Activated CD8-positive, alpha-beta memory T cell treated with anti-CD3 and anti-CD28 coated beads, Interleukin-2, amount 10 ng/mL, durations not matched to agents 7 days and 5 days (primary cell): ENCODE data around the gene KARS1. TPM values are rescaled to one million over a fixed set of nuclear protein-coding genes. Genes with fewer than 3 reads are reported as not detected.
"Not testable (repeated sequence)": the region's sequence is repeated elsewhere in the genome, so short reads cannot be mapped to it uniquely, and the experiment has no call there.

Experiments
- ATAC-seq: fragments of 150-1000 bp; cut with Tn5 transposase; one replicate; pipeline ENCODE4 v1.10.0; 2021; ENCODE audit warnings: moderate library complexity
- CTCF ChIA-PET: fragments of 350-600 bp; sonication (Branson Sonifier 250); formaldehyde crosslinking; loops from one replicate; lab custom pipeline; 2021; ENCODE audit warnings: antibody characterized with exemption; lab: Charles Lee
- DNase-seq: peaks from one replicate; pipeline ENCODE4 v3.0.0-alpha.2; 2020
- H3K27ac Mint-ChIP-seq: one replicate; pipeline ENCODE4 v1.8.0; 2021; ENCODE audit warnings: mild to moderate bottlenecking, mixed read lengths
- H3K27me3 Mint-ChIP-seq: one replicate; pipeline ENCODE4 v1.8.0; 2021; ENCODE audit warnings: mixed read lengths
- H3K36me3 Mint-ChIP-seq: one replicate; pipeline ENCODE4 v1.8.0; 2021; ENCODE audit warnings: mild to moderate bottlenecking, mixed read lengths
- H3K4me1 Mint-ChIP-seq: one replicate; pipeline ENCODE4 v1.8.0; 2021; ENCODE audit warnings: mixed read lengths
- H3K4me3 Mint-ChIP-seq: one replicate; pipeline ENCODE4 v1.8.0; 2021; ENCODE audit warnings: mild to moderate bottlenecking, moderate library complexity, mixed read lengths
- H3K9me3 Mint-ChIP-seq: one replicate; pipeline ENCODE4 v1.8.0; 2022; ENCODE audit warnings: low read depth, mixed read lengths
- total RNA-seq, 2 experiments: library from RNA; stranded (reverse); gene quantifications; one replicate each; pipeline ENCODE4 v1.2.3, GENCODE V29; 2021

Gene KARS1
- total RNA-seq, 2 experiments from 2014 or later, result 182 to 220 TPM

DNA sequence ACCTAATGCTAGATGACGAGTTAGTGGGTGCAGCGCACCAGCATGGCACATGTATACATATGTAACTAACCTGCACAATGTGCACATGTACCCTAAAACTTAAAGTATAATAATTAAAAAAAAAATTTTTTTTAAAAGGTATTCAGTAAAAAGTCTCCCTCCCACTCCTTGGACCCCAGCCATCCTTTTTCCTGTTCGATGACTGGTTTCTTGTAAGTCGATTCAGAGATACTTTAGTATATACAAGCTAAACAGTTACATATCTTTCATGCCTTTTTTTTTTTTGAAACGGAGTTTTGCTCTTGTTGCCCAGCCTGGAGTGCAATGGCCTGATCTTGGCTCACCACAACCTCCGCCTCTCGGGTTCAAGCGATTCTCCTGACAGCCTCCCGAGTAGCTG lies 55.5 kb downstream of the KARS1 start:
- DNase-seq, H3K9me3 Mint-ChIP-seq, H3K36me3 Mint-ChIP-seq, H3K27ac Mint-ChIP-seq, H3K4me3 Mint-ChIP-seq, H3K27me3 Mint-ChIP-seq, CTCF ChIA-PET, ATAC-seq: not testable (repeated sequence)
- H3K4me1 Mint-ChIP-seq, result peaks cover 16% of the 10 kb centered on the region

- Mint-ChIP-seq H3K4me1 (peaks cover 16% of the 10 kb centered on the region), H3K27me3 (no peaks in the 10 kb centered on the region), H3K4me3 (no peak overlapping the region), H3K27ac (no peak overlapping the region), H3K36me3 (peaks cover 5% of the 10 kb centered on the region), H3K9me3 (no peaks in the 10 kb centered on the region)
- no peak for DNase-seq
- ATAC-seq, result no peak
- CTCF ChIA-PET, result no interaction called here
These were observed 56.3 kb downstream of the KARS1 start for GRCh38 chr16:75590920-75591843.

- ATAC-seq (no peak), DNase-seq (no peak)
- CTCF ChIA-PET, result no interaction called here
- Mint-ChIP-seq H3K36me3 (peaks cover 1% of the 10 kb centered on the region), H3K27ac (no peak overlapping the region), H3K27me3 (no peaks in the 10 kb centered on the region), H3K9me3 (no peaks in the 10 kb centered on the region), H3K4me3 (no peak overlapping the region), H3K4me1 (peaks cover 11% of the 10 kb centered on the region)
These were observed 58.2 kb downstream of the KARS1 start for GRCh38 chr16:75589306-75589705.

- no peak overlapping the region for H3K4me3 Mint-ChIP-seq
- H3K9me3 Mint-ChIP-seq, result no peaks in the 10 kb centered on the region
- no peaks in the 10 kb centered on the region for H3K27me3 Mint-ChIP-seq
- H3K27ac Mint-ChIP-seq, result no peak overlapping the region
- DNase-seq (no peak), ATAC-seq (no peak)
- CTCF ChIA-PET, result no interaction called here
- peaks cover under 1% of the 10 kb centered on the region for H3K36me3 Mint-ChIP-seq
- H3K4me1 Mint-ChIP-seq, result peaks cover 6% of the 10 kb centered on the region
These were observed 58.7 kb downstream of the KARS1 start for GRCh38 chr16:75588716-75589115.

DNA sequence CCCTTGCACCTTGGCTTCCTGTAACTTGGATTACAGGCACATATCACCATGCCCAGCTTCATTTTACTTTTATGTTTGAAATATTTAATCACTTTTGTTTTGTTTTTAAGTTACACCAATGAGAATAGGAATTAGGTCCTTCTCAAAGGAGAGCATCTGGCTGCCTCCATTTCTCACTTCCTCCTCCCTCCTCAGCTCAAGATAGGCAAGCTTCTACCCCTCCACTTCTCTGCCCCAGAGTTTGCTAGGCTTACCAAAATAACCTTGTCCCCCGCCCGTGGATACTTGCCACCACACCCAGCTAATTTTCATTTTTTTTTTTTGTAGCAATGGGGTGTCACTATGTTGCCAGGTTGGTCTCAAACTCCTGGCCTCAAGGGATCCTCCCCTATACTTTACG lies 63.4 kb downstream of the KARS1 start:
- H3K4me3 Mint-ChIP-seq, result no peak overlapping the region
- no peaks in the 10 kb centered on the region for H3K9me3 Mint-ChIP-seq
- peaks cover 6% of the 10 kb centered on the region for H3K4me1 Mint-ChIP-seq
- CTCF ChIA-PET, result no interaction called here
- no peak overlapping the region for H3K27ac Mint-ChIP-seq
- ATAC-seq, result no peak
- DNase-seq, result no peak
- H3K27me3 Mint-ChIP-seq, result no peaks in the 10 kb centered on the region
- peaks cover 13% of the 10 kb centered on the region for H3K36me3 Mint-ChIP-seq

GRCh38 chr16:75579281-75579834 lies 68.1 kb downstream of the KARS1 start:
- ATAC-seq, result no peak
- H3K27me3 Mint-ChIP-seq, result no peaks in the 10 kb centered on the region
- H3K27ac Mint-ChIP-seq, result peak overlapping the region; percentile 28
- peaks cover 33% of the 10 kb centered on the region for H3K36me3 Mint-ChIP-seq
- no peaks in the 10 kb centered on the region for H3K9me3 Mint-ChIP-seq
- CTCF ChIA-PET, result interaction anchor here (0.6 kb wide), 1 partner anchor 28 kb away, joined by 3 read pairs; no protein-coding TSS in a partner anchor
- DNase-seq, result no peak
- H3K4me1 Mint-ChIP-seq, result peaks cover 17% of the 10 kb centered on the region
- H3K4me3 Mint-ChIP-seq, result no peak overlapping the region

DNA sequence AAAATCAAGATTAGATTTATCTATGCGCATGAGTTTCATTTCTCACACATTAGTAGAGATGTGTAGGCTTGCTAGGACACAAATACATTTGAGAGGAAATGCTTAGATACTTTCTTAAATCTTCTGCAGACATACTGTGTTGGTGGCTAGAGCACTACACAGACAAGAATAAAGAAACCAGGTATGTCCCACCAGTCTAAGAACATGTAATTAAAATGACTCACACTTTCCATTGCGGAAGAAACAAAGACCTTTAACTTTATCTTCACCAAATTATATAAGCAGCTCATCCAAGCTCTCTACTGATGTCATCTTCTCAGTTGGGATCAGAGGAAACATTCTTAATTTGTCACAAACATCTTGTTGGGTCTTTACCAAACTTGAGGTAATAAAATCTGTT lies 68.7 kb downstream of the KARS1 start:
- H3K9me3 Mint-ChIP-seq, result no peaks in the 10 kb centered on the region
- CTCF ChIA-PET, result no interaction called here
- peaks cover 34% of the 10 kb centered on the region for H3K36me3 Mint-ChIP-seq
- no peaks in the 10 kb centered on the region for H3K27me3 Mint-ChIP-seq
- H3K4me1 Mint-ChIP-seq, result peaks cover 17% of the 10 kb centered on the region
- H3K4me3 Mint-ChIP-seq, result no peak overlapping the region
- H3K27ac Mint-ChIP-seq, result no peak overlapping the region
- ATAC-seq (no peak), DNase-seq (no peak)

DNA sequence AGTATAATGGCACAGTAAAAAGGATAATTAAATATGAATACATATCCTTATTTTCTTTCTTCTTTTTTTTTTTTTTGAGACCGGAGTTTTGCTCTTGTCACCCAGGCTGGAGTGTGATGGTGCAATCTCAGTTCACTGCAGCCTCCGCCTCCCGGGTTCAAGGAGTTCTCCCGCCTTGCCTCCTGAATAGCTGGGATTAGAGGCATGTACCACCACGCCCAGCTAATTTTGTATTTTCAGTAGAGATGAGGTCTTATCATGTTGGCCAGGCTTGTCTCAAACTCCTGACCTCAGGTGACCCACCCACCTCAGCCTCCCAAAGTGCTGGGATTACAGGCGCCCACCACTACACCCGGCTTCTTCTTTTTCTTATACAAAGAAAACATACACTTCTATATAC lies 69.3 kb downstream of the KARS1 start:
- H3K9me3 Mint-ChIP-seq, result no peaks in the 10 kb centered on the region
- CTCF ChIA-PET, result no interaction called here
- no peak for ATAC-seq
- no peak for DNase-seq
- peaks cover 38% of the 10 kb centered on the region for H3K36me3 Mint-ChIP-seq
- no peaks in the 10 kb centered on the region for H3K27me3 Mint-ChIP-seq
- no peak overlapping the region for H3K4me3 Mint-ChIP-seq
- peaks cover 17% of the 10 kb centered on the region for H3K4me1 Mint-ChIP-seq
- no peak overlapping the region for H3K27ac Mint-ChIP-seq

Other genes starting within 250 kb of the KARS1 start
- gene CFDP1, start 214.2 kb downstream of the KARS1 start, total RNA-seq, result 10 to 100 TPM; 31.4 to 44.0 TPM
- 10 to 100 TPM; 31.1 to 33.7 TPM for gene TMEM170A, start 183.0 kb downstream of the KARS1 start, total RNA-seq
- gene CHST6, start 152.2 kb downstream of the KARS1 start, total RNA-seq, result under 1 TPM in 1 of 2 experiments, not detected in 1; 0.05 TPM
- under 1 TPM in 1 of 2 experiments, not detected in 1; 0.14 TPM for gene CHST5, start 111.6 kb downstream of the KARS1 start, total RNA-seq
- 1 to 10 TPM; 2.9 to 3.2 TPM for gene TMEM231, start 91.4 kb downstream of the KARS1 start, total RNA-seq
- 10 to 100 TPM; 59.9 to 70.8 TPM for gene GABARAPL2, start 81.3 kb downstream of the KARS1 start, total RNA-seq
- gene ADAT1, start 24.4 kb downstream of the KARS1 start, total RNA-seq, result 10 to 100 TPM; 48.3 to 57.2 TPM
- gene TERF2IP, start 108 bp upstream of the KARS1 start, total RNA-seq, result 10 to 100 TPM; 71.1 to 91.4 TPM
- not detected for gene CPHXL2, start 29.3 kb upstream of the KARS1 start, total RNA-seq
- not detected for gene DUXB, start 53.8 kb upstream of the KARS1 start, total RNA-seq
- not detected for gene CPHXL, start 78.8 kb upstream of the KARS1 start, total RNA-seq